ENCODE results near the gene ADGB. TPM values are rescaled to one million over a fixed set of nuclear protein-coding genes. Genes with fewer than 3 reads are reported as not detected.
A peak's percentile ranks its signal among the peaks of the same experiment; 100 is the strongest.
"Not testable (repeated sequence)": the region's sequence is repeated elsewhere in the genome, so short reads cannot be mapped to it uniquely, and the experiment has no call there.

The ADGB gene
- total RNA-seq, 6 experiments from 2014 or later: 0.06 TPM; not detected in 5

GRCh38 chr6:146560607-146561006 lies 38.2 kb upstream of the ADGB start:
- no peak for ATAC-seq
- Histone ChIP-seq H3K36me3 (peaks cover 0 to under 1% (median 0%) of the 10 kb centered on the region in 4 donors), H3K4me3 (no peak overlapping the region), H3K27me3 (no peaks in the 10 kb centered on the region), H3K27ac (no peak overlapping the region), H3K9me3 (no peaks in the 10 kb centered on the region), H3K4me1 (no peaks in the 10 kb centered on the region)
- 58% methylated on average over 1 of the region's 1 CpG for WGBS (ENCODE audit: insufficient coverage, low coverage, low lambda C conversion rate, missing lambda C conversion rate)
- TF ChIP-seq POLR2A (IDR thresholded peaks at IDR 0.05): no peak
- no peak for TF ChIP-seq CTCF (IDR thresholded peaks at IDR 0.05)
- no peak for DNase-seq
- intact Hi-C loops (cut with DNase I): no loop called here

- H3K9me3 ChIP-seq; DNase-seq; H3K4me3 ChIP-seq; intact Hi-C loops (cut with DNase I); H3K36me3 ChIP-seq; ATAC-seq; H3K27me3 ChIP-seq; H3K27ac ChIP-seq; H3K4me1 ChIP-seq: not testable (repeated sequence)
- 56% methylated on average over 2 of the region's 2 CpGs for WGBS (ENCODE audit: insufficient coverage, low coverage, low lambda C conversion rate, missing lambda C conversion rate)
These were observed 32.1 kb upstream of the ADGB start for GRCh38 chr6:146566661-146567060.

- H3K27me3 ChIP-seq; H3K36me3 ChIP-seq; H3K4me1 ChIP-seq; DNase-seq; H3K9me3 ChIP-seq; H3K27ac ChIP-seq; intact Hi-C loops (cut with DNase I); ATAC-seq; H3K4me3 ChIP-seq: not testable (repeated sequence)
- 63% methylated on average over 3 of the region's 3 CpGs for WGBS (ENCODE audit: insufficient coverage, low coverage, low lambda C conversion rate, missing lambda C conversion rate)
These were observed 30.2 kb upstream of the ADGB start for GRCh38 chr6:146568619-146569018.

GRCh38 chr6:146574211-146574610 lies 24.6 kb upstream of the ADGB start:
- ATAC-seq (no peak), DNase-seq (no peak)
- Histone ChIP-seq H3K4me3 (no peak overlapping the region), H3K9me3 (no peaks in the 10 kb centered on the region), H3K36me3 (no peaks in the 10 kb centered on the region), H3K27ac (no peak overlapping the region), H3K27me3 (no peaks in the 10 kb centered on the region), H3K4me1 (no peaks in the 10 kb centered on the region)
- intact Hi-C loops (cut with DNase I): no loop called here
- 85% methylated on average over 1 of the region's 1 CpG for WGBS (ENCODE audit: insufficient coverage, low coverage, low lambda C conversion rate, missing lambda C conversion rate)
- no peak for TF ChIP-seq CTCF (IDR thresholded peaks at IDR 0.05)
- no peak for TF ChIP-seq POLR2A (IDR thresholded peaks at IDR 0.05)

GRCh38 chr6:146578054-146578453 lies 20.7 kb upstream of the ADGB start:
- no peak for TF ChIP-seq CTCF (IDR thresholded peaks at IDR 0.05)
- no peak for TF ChIP-seq POLR2A (IDR thresholded peaks at IDR 0.05)
- intact Hi-C loops (cut with DNase I): no loop called here
- H3K27me3 ChIP-seq: no peaks in the 10 kb centered on the region

GRCh38 chr6:146581968-146582367 lies 16.8 kb upstream of the ADGB start:
- no peak for TF ChIP-seq POLR2A (IDR thresholded peaks at IDR 0.05)
- no peak for TF ChIP-seq CTCF (IDR thresholded peaks at IDR 0.05)
- Histone ChIP-seq H3K9me3 (no peaks in the 10 kb centered on the region), H3K4me3 (no peak overlapping the region), H3K27ac (no peak overlapping the region), H3K4me1 (no peaks in the 10 kb centered on the region), H3K36me3 (no peaks in the 10 kb centered on the region), H3K27me3 (no peaks in the 10 kb centered on the region)
- DNase-seq: no peak
- peak in 1 of 4 donors; percentile 44 for ATAC-seq
- intact Hi-C loops (cut with DNase I): no loop called here
- 21% methylated on average over 1 of the region's 1 CpG for WGBS (ENCODE audit: insufficient coverage, low coverage, low lambda C conversion rate, missing lambda C conversion rate)

More at GRCh38 chr6:146578054-146578453, 20.7 kb upstream of the ADGB start:
- ATAC-seq (no peak), DNase-seq (no peak)
- Histone ChIP-seq H3K4me1 (no peaks in the 10 kb centered on the region), H3K9me3 (no peaks in the 10 kb centered on the region), H3K27ac (no peak overlapping the region), H3K4me3 (no peak overlapping the region), H3K36me3 (no peaks in the 10 kb centered on the region)

Data from right lobe of liver (tissue), 6 donors.